Vagina (tissue), 2 donors: ENCODE data around the gene SHISA5. TPM values are rescaled to one million over a fixed set of nuclear protein-coding genes. Genes with fewer than 3 reads are reported as not detected.
"Not testable (repeated sequence)": the region's sequence is repeated elsewhere in the genome, so short reads cannot be mapped to it uniquely, and the experiment has no call there.

Experiments used
- DNase-seq, 2 donors: peaks; one replicate each; pipeline ENCODE4 v3.0.0-alpha.2; 2017; ENCODE audit errors: extremely low spot score in 2 of 2
- H3K27ac ChIP-seq: fragments of 200-600 bp; sonication (generic); one replicate; pipeline ENCODE4 v1.5.1; 2019
- H3K27me3 ChIP-seq: fragments of 200-600 bp; sonication (generic); one replicate; pipeline ENCODE4 v1.5.1; 2019
- H3K36me3 ChIP-seq, 2 donors: fragments of 200-600 bp; sonication (generic); one replicate each; pipeline ENCODE4 v1.5.1; 2017 to 2019
- H3K4me1 ChIP-seq: fragments of 200-600 bp; sonication (generic); one replicate; pipeline ENCODE4 v1.5.1; 2019
- H3K4me3 ChIP-seq, 2 donors: fragments of 200-600 bp; sonication (generic); 1 replicate in 1 of 2; 2 replicates in 1 of 2; pipeline ENCODE4 v1.5.1; 2016 to 2019
- H3K9me3 ChIP-seq: fragments of 200-600 bp; sonication (generic); one replicate; pipeline ENCODE4 v1.5.1; 2019
- CTCF ChIP-seq, 3 experiments: fragments of 450-650 bp in 2 of 3; fragments of 200-600 bp in 1 of 3; sonication (generic) in 1 of 3; IDR thresholded peaks; one replicate each; pipeline ENCODE4 v1.5.1; 2017 to 2019; ENCODE audit warnings: antibody characterized with exemption in 3 of 3, mild to moderate bottlenecking in 2 of 3, moderate library complexity in 2 of 3
- POLR2A ChIP-seq, 2 donors: fragments of 450-650 bp; IDR thresholded peaks; one replicate each; pipeline ENCODE4 v1.6.1; 2017; ENCODE audit warnings: antibody characterized with exemption in 2 of 2, mild to moderate bottlenecking in 2 of 2, moderate library complexity in 2 of 2
- POLR2AphosphoS5 ChIP-seq, 2 donors: sonication (generic); formaldehyde crosslinking; IDR thresholded peaks; one replicate each; pipeline ENCODE4 v1.9.0; 2017; ENCODE audit warnings: antibody characterized with exemption in 2 of 2, mild to moderate bottlenecking in 2 of 2, low read depth in 1 of 2; ENCODE audit not compliant: insufficient read depth in 1 of 2
- intact Hi-C: fragments of 100-400 bp; cut with DNase I; formaldehyde crosslinking; loops from one replicate; pipeline ENCODE4 v1.15.1; 2023
- total RNA-seq: library from RNA; depleted of rRNA; stranded (reverse); fragments of >200 nt; gene quantifications from one replicate; pipeline ENCODE4 v1.2.3, GENCODE V29; 2016

The SHISA5 gene
- total RNA-seq, 1 donor from 2014 or later = 133 TPM

- H3K27ac ChIP-seq = no peak overlapping the region
Measured at GRCh38 chr3:48477959-48478520, 25.9 kb downstream of the SHISA5 start.

GRCh38 chr3:48476426-48477053 is 27.4 kb downstream of the SHISA5 start:
- H3K27ac ChIP-seq = no peak overlapping the region
- no peaks in the 10 kb centered on the region for H3K36me3 ChIP-seq
- no peaks in the 10 kb centered on the region for H3K9me3 ChIP-seq
- TF ChIP-seq POLR2A (IDR thresholded peaks at IDR 0.05) = no peak
- TF ChIP-seq CTCF (IDR thresholded peaks at IDR 0.05) = no peak
- TF ChIP-seq POLR2AphosphoS5 (IDR thresholded peaks at IDR 0.05; ENCODE audit: insufficient read depth in 1 of 2, low read depth in 1 of 2) = no peak
- H3K4me1 ChIP-seq = peaks cover 21% of the 10 kb centered on the region
- H3K27me3 ChIP-seq = no peaks in the 10 kb centered on the region
- intact Hi-C loops = no loop called here
- DNase-seq = no peak
- H3K4me3 ChIP-seq = no peak overlapping the region

More at GRCh38 chr3:48477959-48478520, 25.9 kb downstream of the SHISA5 start:
- TF ChIP-seq POLR2A (IDR thresholded peaks at IDR 0.05) (no peak), POLR2AphosphoS5 (IDR thresholded peaks at IDR 0.05; ENCODE audit: insufficient read depth in 1 of 2, low read depth in 1 of 2) (no peak), CTCF (IDR thresholded peaks at IDR 0.05) (no peak)
- no peak for DNase-seq
- H3K36me3 ChIP-seq = no peaks in the 10 kb centered on the region
- peaks cover 6% of the 10 kb centered on the region for H3K4me1 ChIP-seq
- H3K27me3 ChIP-seq = no peaks in the 10 kb centered on the region
- no peaks in the 10 kb centered on the region for H3K9me3 ChIP-seq
- peak overlapping the region in 1 of 2 donors; percentile 9 for H3K4me3 ChIP-seq
- intact Hi-C loops = no loop called here

- H3K4me3 ChIP-seq = no peak overlapping the region
- H3K4me1 ChIP-seq = peaks cover 34% of the 10 kb centered on the region
- H3K27ac ChIP-seq = no peak overlapping the region
- no peaks in the 10 kb centered on the region for H3K9me3 ChIP-seq
- TF ChIP-seq POLR2AphosphoS5 (IDR thresholded peaks at IDR 0.05; ENCODE audit: insufficient read depth in 1 of 2, low read depth in 1 of 2) = no peak
- TF ChIP-seq CTCF (IDR thresholded peaks at IDR 0.05) = no peak
- TF ChIP-seq POLR2A (IDR thresholded peaks at IDR 0.05) = no peak
- intact Hi-C loops = no loop called here
- no peaks in the 10 kb centered on the region for H3K36me3 ChIP-seq
- H3K27me3 ChIP-seq = no peaks in the 10 kb centered on the region
- no peak for DNase-seq
Measured at GRCh38 chr3:48475188-48475587, 28.8 kb downstream of the SHISA5 start.

- H3K4me3 ChIP-seq = no peak overlapping the region
- intact Hi-C loops = no loop called here
- H3K27me3 ChIP-seq = no peaks in the 10 kb centered on the region
- H3K9me3 ChIP-seq = no peaks in the 10 kb centered on the region
- H3K36me3 ChIP-seq = peaks cover 0 to under 1% of the 10 kb centered on the region in 2 donors
- peaks cover 40% of the 10 kb centered on the region for H3K4me1 ChIP-seq
- no peak for DNase-seq
- no peak overlapping the region for H3K27ac ChIP-seq
- TF ChIP-seq CTCF (IDR thresholded peaks at IDR 0.05) (no peak), POLR2AphosphoS5 (IDR thresholded peaks at IDR 0.05; ENCODE audit: insufficient read depth in 1 of 2, low read depth in 1 of 2) (no peak), POLR2A (IDR thresholded peaks at IDR 0.05) (no peak)
Measured at GRCh38 chr3:48474619-48475018, 29.4 kb downstream of the SHISA5 start.

GRCh38 chr3:48474031-48474430 is 29.9 kb downstream of the SHISA5 start:
- H3K36me3 ChIP-seq, H3K4me3 ChIP-seq, H3K27me3 ChIP-seq, DNase-seq, intact Hi-C loops, H3K9me3 ChIP-seq: not testable (repeated sequence)
- peak overlapping the region; percentile 99 for H3K27ac ChIP-seq
- peaks cover 46% of the 10 kb centered on the region for H3K4me1 ChIP-seq
